NCI-H187 (cell line): Measurements from ENCODE around the gene AMELX.

Experiments
- DNase-seq, 2 experiments: peaks; one replicate each; lab custom pipeline; 2025; lab: John Stamatoyannopoulos, UW

Gene AMELX

GRCh38 chrX:11309220-11309619 lies 16.0 kb downstream of the AMELX start:
- no peak for DNase-seq

GRCh38 chrX:11311706-11312105 lies 18.5 kb downstream of the AMELX start:
- no peak for DNase-seq

GRCh38 chrX:11319806-11320520 lies 26.8 kb downstream of the AMELX start:
- DNase-seq, result no peak

- no peak for DNase-seq
These were observed 28.8 kb downstream of the AMELX start for GRCh38 chrX:11321986-11322385.

GRCh38 chrX:11328134-11328533 lies 34.9 kb downstream of the AMELX start:
- no peak for DNase-seq

GRCh38 chrX:11329021-11329420 lies 35.8 kb downstream of the AMELX start:
- no peak for DNase-seq

- no peak for DNase-seq
These were observed 38.6 kb downstream of the AMELX start for GRCh38 chrX:11331788-11332187.

- DNase-seq, result no peak
These were observed 41.0 kb downstream of the AMELX start for GRCh38 chrX:11334165-11334564.

- DNase-seq, result no peak
These were observed 43.0 kb downstream of the AMELX start for GRCh38 chrX:11336201-11336600.

- no peak for DNase-seq
These were observed 44.2 kb downstream of the AMELX start for GRCh38 chrX:11337292-11338009.

- DNase-seq, result no peak
These were observed 48.3 kb downstream of the AMELX start for GRCh38 chrX:11341274-11342201.

GRCh38 chrX:11342673-11343072 lies 49.5 kb downstream of the AMELX start:
- no peak for DNase-seq

GRCh38 chrX:11346121-11346682 lies 53.0 kb downstream of the AMELX start:
- no peak for DNase-seq

GRCh38 chrX:11347300-11347699 lies 54.1 kb downstream of the AMELX start:
- no peak for DNase-seq

- no peak for DNase-seq
These were observed 55.8 kb downstream of the AMELX start for GRCh38 chrX:11349020-11349419.

- DNase-seq, result no peak
These were observed 56.6 kb downstream of the AMELX start for GRCh38 chrX:11349661-11350337.
